Liver (tissue), 9 donors: ENCODE measurements around the gene CITED2. TPM values are rescaled to one million over a fixed set of nuclear protein-coding genes. Genes with fewer than 3 reads are reported as not detected.

Source experiments
- DNase-seq: peaks from one replicate; pipeline ENCODE4 v3.0.0-alpha.2; 2017; ENCODE audit warnings: low spot score
- H3K27ac ChIP-seq, 2 donors: one replicate each; pipeline ENCODE4 v1.7.0; 2013; ENCODE audit warnings: inconsistent platforms in 2 of 2, low read length in 2 of 2, control low read depth in 1 of 2, low read depth in 1 of 2, mild to moderate bottlenecking in 1 of 2
- H3K27me3 ChIP-seq, 4 donors: one replicate each; pipeline versions ENCODE4 v1.6.1 to v1.7.0; 2013; ENCODE audit warnings: low read length in 3 of 4, inconsistent platforms in 1 of 4, mild to moderate bottlenecking in 1 of 4, moderate library complexity in 1 of 4; ENCODE audit not compliant: control insufficient read depth in 4 of 4, insufficient read depth in 4 of 4
- H3K36me3 ChIP-seq, 4 donors: one replicate each; pipeline versions ENCODE4 v1.6.1 to v1.7.0; 2013; ENCODE audit warnings: low read length in 3 of 4, mild to moderate bottlenecking in 3 of 4, low read depth in 1 of 4, moderate library complexity in 1 of 4; ENCODE audit not compliant: control insufficient read depth in 4 of 4, insufficient read depth in 3 of 4
- H3K4me1 ChIP-seq, 4 donors: one replicate each; pipeline versions ENCODE4 v1.6.1 to v1.7.0; 2013; ENCODE audit warnings: low read length in 3 of 4, mild to moderate bottlenecking in 3 of 4, moderate library complexity in 1 of 4; ENCODE audit not compliant: control insufficient read depth in 4 of 4, insufficient read depth in 4 of 4
- H3K4me3 ChIP-seq, 3 donors: one replicate each; pipeline versions ENCODE4 v1.6.1 to v1.7.0; 2013; ENCODE audit warnings: low read length in 3 of 3, control low read depth in 1 of 3, low read depth in 1 of 3, mild to moderate bottlenecking in 1 of 3
- H3K9ac ChIP-seq, 2 donors: one replicate each; pipeline ENCODE4 v1.7.0; 2013; ENCODE audit warnings: low read length in 2 of 2, mild to moderate bottlenecking in 2 of 2, moderate library complexity in 2 of 2, control low read depth in 1 of 2, low read depth in 1 of 2
- H3K9me3 ChIP-seq, 4 donors: one replicate each; pipeline versions ENCODE4 v1.6.1 to v1.7.0; 2013; ENCODE audit warnings: low read length in 3 of 4; ENCODE audit not compliant: control insufficient read depth in 4 of 4
- EGR1 ChIP-seq, 2 donors: IDR thresholded peaks; 2 replicates each; pipeline ENCODE4 v1.6.1; 2016 to 2018; ENCODE audit warnings: antibody characterized with exemption in 2 of 2, low read depth in 2 of 2
- FOXA1 ChIP-seq: IDR thresholded peaks from 2 replicates; pipeline ENCODE4 v1.6.1; 2016; ENCODE audit warnings: antibody characterized with exemption
- FOXA2 ChIP-seq: IDR thresholded peaks from 2 replicates; pipeline ENCODE4 v1.6.1; 2016; ENCODE audit warnings: antibody characterized with exemption
- GABPA ChIP-seq, 2 donors: IDR thresholded peaks in 1 of 2; conservative IDR thresholded peaks in 1 of 2; 2 replicates each; pipeline ENCODE4 v1.6.1; 2016; ENCODE audit warnings: antibody characterized with exemption in 2 of 2, mild to moderate bottlenecking in 1 of 2, moderate library complexity in 1 of 2
- HNF4A ChIP-seq, 2 donors: conservative IDR thresholded peaks; 2 replicates each; pipeline ENCODE4 v1.6.1; 2016; ENCODE audit warnings: antibody characterized with exemption in 2 of 2, mild to moderate bottlenecking in 2 of 2
- HNF4G ChIP-seq: IDR thresholded peaks from 2 replicates; pipeline ENCODE4 v1.6.1; 2016; ENCODE audit warnings: antibody characterized with exemption
- JUND ChIP-seq, 2 donors: IDR thresholded peaks; 2 replicates each; pipeline ENCODE4 v1.6.1; 2016; ENCODE audit warnings: antibody characterized with exemption in 2 of 2
- RAD21 ChIP-seq, 2 donors: IDR thresholded peaks; 2 replicates each; pipeline ENCODE4 v1.6.1; 2016; ENCODE audit warnings: antibody characterized with exemption in 2 of 2, mild to moderate bottlenecking in 2 of 2
- RXRA ChIP-seq, 2 donors: IDR thresholded peaks; 2 replicates each; pipeline ENCODE4 v1.6.1; 2017 to 2018; ENCODE audit warnings: antibody characterized with exemption in 2 of 2, mild to moderate bottlenecking in 1 of 2
- SP1 ChIP-seq: IDR thresholded peaks from 2 replicates; pipeline ENCODE4 v1.6.1; 2018; ENCODE audit warnings: antibody characterized with exemption, mild to moderate bottlenecking
- TAF1 ChIP-seq: conservative IDR thresholded peaks from 2 replicates; pipeline ENCODE4 v1.6.1; 2016; ENCODE audit warnings: antibody characterized with exemption, mild to moderate bottlenecking
- YY1 ChIP-seq: IDR thresholded peaks from 2 replicates; pipeline ENCODE4 v1.6.1; 2016; ENCODE audit warnings: antibody characterized with exemption, mild to moderate bottlenecking
- WGBS: extraction: QIAGEN DNeasy Blood & Tissue Kit; methylation state at CpG from one replicate; pipeline ENCODE4 v1.1.7; 2013; 5-methylcytosine and 5-hydroxymethylcytosine counted together
- polyA plus RNA-seq, 2 donors: library from polyadenylated mRNA; stranded (reverse) in 1 of 2; unstranded in 1 of 2; fragments of 200-250 nt in 1 of 2; fragments of >200 nt in 1 of 2; fragmentation: Nextera tagmentation in 1 of 2; extraction: Ambion mirVana in 1 of 2; gene quantifications; one replicate each; pipeline versions ENCODE4 v1.2.1 to v1.2.3, GENCODE V29; 2013 to 2015
- total RNA-seq, 2 donors: library from RNA; depleted of rRNA; stranded (reverse); fragments of >200 nt; gene quantifications; one replicate each; pipeline ENCODE4 v1.2.3, GENCODE V29; 2014
- TF ChIP-seq, protein P1 (sequence below): fragments of 150-350 bp; IDR thresholded peaks from 2 replicates; pipeline ENCODE4 v1.5.1; 2017; ENCODE audit warnings: improper control_type of control experiment, low read depth, low read length; ENCODE audit not compliant: missing input control
- TF ChIP-seq, protein P2 (sequence below): IDR thresholded peaks from 2 replicates; pipeline ENCODE4 v1.6.1; 2016; ENCODE audit warnings: antibody characterized with exemption
- donor health status: healthy.
- donor health status: healthy.
- donor health status: healthy.
- donor health status: healthy.
- donor health status: healthy.

Gene CITED2
- total and polyA plus RNA-seq, 4 donors: 9.9 to 57.1 (median 22.5) TPM

DNA sequence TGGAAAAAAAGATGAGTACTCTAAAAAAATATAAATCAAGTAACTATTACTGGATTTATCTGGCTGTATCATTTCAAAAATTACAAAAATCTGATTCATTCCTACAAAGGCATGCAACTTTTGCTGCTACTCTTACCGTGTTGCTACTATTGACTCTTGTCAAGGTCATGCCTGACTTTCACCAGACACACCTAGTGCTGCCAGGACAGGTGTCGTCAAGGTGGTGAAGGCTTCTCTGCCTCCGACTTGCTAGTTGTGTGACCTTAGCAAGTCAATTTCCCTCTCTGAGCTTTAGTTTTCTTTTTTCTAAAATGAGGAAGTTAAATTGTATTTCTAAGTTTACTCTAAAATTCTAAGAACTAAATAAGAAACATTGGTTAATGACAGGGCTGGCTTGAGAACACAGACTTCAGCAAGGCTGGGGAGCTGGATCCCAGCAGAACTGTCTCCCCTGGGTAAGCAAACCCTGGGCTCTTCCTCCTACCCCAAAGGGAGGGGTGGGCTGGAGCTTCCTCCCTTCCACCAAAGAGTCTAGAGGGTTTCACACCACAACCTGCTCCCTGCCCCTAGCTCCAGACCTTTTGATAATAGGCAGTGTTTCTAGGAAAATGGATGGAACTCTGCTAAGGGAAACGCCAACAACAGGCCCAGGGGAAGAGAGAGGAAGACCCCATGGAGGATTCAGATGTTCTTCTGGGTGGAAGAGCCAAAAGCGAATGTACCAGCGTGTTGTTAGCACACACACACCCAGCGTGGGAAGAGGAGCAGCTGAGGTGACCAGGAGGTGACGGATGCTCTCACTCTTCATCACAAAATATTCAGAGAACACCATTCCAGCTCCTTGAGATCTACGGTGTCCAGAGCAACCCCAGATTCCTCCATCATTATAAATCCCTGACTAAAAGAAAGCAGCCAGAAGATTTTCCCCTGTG is 47.9 kb upstream of the CITED2 start:
- no peaks in the 10 kb centered on the region for H3K27me3 ChIP-seq
- no peaks in the 10 kb centered on the region for H3K36me3 ChIP-seq
- DNase-seq: no peak
- H3K4me3 ChIP-seq: no peak overlapping the region
- no peaks in the 10 kb centered on the region for H3K4me1 ChIP-seq
- no peak overlapping the region for H3K27ac ChIP-seq
- 79% methylated on average over 9 of the region's 9 CpGs for WGBS
- no peak overlapping the region for H3K9ac ChIP-seq
- H3K9me3 ChIP-seq: no peaks in the 10 kb centered on the region
- TF ChIP-seq EGR1 (IDR thresholded peaks at IDR 0.05; ENCODE audit: low read depth in 2 of 2) (no peak), GABPA (IDR thresholded peaks at IDR 0.05 in 1 of 2, conservative IDR thresholded peaks at IDR 0.05 in 1 of 2) (no peak)
- TF ChIP-seq, protein P1, sequence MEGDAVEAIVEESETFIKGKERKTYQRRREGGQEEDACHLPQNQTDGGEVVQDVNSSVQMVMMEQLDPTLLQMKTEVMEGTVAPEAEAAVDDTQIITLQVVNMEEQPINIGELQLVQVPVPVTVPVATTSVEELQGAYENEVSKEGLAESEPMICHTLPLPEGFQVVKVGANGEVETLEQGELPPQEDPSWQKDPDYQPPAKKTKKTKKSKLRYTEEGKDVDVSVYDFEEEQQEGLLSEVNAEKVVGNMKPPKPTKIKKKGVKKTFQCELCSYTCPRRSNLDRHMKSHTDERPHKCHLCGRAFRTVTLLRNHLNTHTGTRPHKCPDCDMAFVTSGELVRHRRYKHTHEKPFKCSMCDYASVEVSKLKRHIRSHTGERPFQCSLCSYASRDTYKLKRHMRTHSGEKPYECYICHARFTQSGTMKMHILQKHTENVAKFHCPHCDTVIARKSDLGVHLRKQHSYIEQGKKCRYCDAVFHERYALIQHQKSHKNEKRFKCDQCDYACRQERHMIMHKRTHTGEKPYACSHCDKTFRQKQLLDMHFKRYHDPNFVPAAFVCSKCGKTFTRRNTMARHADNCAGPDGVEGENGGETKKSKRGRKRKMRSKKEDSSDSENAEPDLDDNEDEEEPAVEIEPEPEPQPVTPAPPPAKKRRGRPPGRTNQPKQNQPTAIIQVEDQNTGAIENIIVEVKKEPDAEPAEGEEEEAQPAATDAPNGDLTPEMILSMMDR: no peak

DNA sequence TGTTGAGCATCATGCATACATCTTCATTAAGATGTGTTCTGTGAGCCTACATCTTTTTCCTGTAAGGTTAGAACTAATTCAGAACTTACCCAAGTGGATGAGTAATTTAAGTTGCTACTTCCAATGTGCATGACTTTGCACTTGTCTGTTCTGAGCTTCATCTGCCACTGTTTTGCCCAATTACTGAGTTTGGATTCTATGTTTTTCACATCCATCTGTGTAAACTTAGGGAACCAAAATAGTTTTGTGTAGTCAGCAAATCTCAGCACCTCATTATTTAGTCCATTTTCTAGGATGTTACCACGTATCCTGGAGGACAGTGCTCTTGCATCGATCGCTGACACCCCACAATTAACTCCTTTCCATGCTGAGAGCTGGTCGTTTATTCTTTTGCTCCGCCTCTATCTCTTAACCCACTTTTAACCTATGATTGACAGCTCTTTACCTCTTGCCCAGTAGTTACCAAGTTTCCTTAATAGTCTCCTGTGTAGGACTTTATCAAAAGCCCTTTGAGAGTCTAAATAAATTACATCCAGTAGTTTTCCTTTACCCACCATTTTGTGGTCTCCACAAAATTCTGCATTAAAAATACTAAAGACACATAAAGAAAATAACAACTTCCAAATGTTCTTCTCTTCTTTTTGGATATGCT is 44.2 kb upstream of the CITED2 start:
- WGBS: 81% methylated on average over 5 of the region's 5 CpGs
- Histone ChIP-seq H3K27ac (no peak overlapping the region), H3K27me3 (no peaks in the 10 kb centered on the region), H3K4me3 (no peak overlapping the region), H3K9me3 (no peaks in the 10 kb centered on the region), H3K36me3 (no peaks in the 10 kb centered on the region), H3K4me1 (no peaks in the 10 kb centered on the region), H3K9ac (no peak overlapping the region)
- TF ChIP-seq RXRA (IDR thresholded peaks at IDR 0.05) (no peak), EGR1 (IDR thresholded peaks at IDR 0.05; ENCODE audit: low read depth in 2 of 2) (no peak), HNF4A (conservative IDR thresholded peaks at IDR 0.05) (no peak), FOXA1 (no peak)
- no peak for DNase-seq

DNA sequence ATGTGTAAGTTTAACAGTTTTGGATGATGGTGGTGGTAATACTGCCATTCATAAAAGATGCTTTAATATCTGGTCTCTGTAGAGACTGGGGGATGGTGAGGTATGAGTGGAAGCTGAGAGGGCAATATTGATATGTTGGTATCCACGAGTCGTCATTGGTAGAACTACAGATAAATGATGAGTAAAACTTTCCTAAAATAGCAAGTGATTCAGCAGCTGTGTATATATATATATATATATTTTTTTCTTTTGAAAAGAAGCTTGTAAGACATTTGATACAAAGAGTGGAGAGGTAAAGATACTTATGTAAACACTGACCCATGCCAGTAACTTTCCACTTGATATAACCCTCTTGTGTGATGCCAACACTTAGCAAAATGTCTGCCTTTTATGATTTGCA is 41.7 kb upstream of the CITED2 start:
- DNase-seq: no peak
- Histone ChIP-seq H3K36me3 (no peaks in the 10 kb centered on the region), H3K27ac (no peak overlapping the region), H3K4me3 (no peak overlapping the region), H3K9me3 (no peaks in the 10 kb centered on the region), H3K4me1 (no peaks in the 10 kb centered on the region), H3K27me3 (no peaks in the 10 kb centered on the region), H3K9ac (no peak overlapping the region)
- TF ChIP-seq JUND (IDR thresholded peaks at IDR 0.05): no peak
- TF ChIP-seq FOXA1: no peak
- TF ChIP-seq EGR1 (IDR thresholded peaks at IDR 0.05; ENCODE audit: low read depth in 2 of 2): no peak
- no peak for TF ChIP-seq HNF4G
- TF ChIP-seq GABPA (IDR thresholded peaks at IDR 0.05 in 1 of 2, conservative IDR thresholded peaks at IDR 0.05 in 1 of 2): no peak
- no peak for TF ChIP-seq TAF1
- TF ChIP-seq HNF4A (conservative IDR thresholded peaks at IDR 0.05): no peak
- no peak for TF ChIP-seq RAD21 (IDR thresholded peaks at IDR 0.05)
- no peak for TF ChIP-seq YY1
- TF ChIP-seq FOXA2: no peak
- no peak for TF ChIP-seq SP1
- no peak for TF ChIP-seq RXRA (IDR thresholded peaks at IDR 0.05)
- TF ChIP-seq, protein P2, sequence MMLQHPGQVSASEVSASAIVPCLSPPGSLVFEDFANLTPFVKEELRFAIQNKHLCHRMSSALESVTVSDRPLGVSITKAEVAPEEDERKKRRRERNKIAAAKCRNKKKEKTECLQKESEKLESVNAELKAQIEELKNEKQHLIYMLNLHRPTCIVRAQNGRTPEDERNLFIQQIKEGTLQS: no peak
- 84% methylated on average over 2 of the region's 2 CpGs for WGBS
